Measurements from ENCODE around the gene VTI1A. TPM values are rescaled to one million over a fixed set of nuclear protein-coding genes. Genes with fewer than 3 reads are reported as not detected.

VTI1A gene
- total and polyA plus RNA-seq, 2 of the 8 experiments (the other 6 are each of a cell fraction or from before 2014, with no cell fraction given), result 6.0 to 20.0 TPM

- TF ChIP-seq, protein P1, sequence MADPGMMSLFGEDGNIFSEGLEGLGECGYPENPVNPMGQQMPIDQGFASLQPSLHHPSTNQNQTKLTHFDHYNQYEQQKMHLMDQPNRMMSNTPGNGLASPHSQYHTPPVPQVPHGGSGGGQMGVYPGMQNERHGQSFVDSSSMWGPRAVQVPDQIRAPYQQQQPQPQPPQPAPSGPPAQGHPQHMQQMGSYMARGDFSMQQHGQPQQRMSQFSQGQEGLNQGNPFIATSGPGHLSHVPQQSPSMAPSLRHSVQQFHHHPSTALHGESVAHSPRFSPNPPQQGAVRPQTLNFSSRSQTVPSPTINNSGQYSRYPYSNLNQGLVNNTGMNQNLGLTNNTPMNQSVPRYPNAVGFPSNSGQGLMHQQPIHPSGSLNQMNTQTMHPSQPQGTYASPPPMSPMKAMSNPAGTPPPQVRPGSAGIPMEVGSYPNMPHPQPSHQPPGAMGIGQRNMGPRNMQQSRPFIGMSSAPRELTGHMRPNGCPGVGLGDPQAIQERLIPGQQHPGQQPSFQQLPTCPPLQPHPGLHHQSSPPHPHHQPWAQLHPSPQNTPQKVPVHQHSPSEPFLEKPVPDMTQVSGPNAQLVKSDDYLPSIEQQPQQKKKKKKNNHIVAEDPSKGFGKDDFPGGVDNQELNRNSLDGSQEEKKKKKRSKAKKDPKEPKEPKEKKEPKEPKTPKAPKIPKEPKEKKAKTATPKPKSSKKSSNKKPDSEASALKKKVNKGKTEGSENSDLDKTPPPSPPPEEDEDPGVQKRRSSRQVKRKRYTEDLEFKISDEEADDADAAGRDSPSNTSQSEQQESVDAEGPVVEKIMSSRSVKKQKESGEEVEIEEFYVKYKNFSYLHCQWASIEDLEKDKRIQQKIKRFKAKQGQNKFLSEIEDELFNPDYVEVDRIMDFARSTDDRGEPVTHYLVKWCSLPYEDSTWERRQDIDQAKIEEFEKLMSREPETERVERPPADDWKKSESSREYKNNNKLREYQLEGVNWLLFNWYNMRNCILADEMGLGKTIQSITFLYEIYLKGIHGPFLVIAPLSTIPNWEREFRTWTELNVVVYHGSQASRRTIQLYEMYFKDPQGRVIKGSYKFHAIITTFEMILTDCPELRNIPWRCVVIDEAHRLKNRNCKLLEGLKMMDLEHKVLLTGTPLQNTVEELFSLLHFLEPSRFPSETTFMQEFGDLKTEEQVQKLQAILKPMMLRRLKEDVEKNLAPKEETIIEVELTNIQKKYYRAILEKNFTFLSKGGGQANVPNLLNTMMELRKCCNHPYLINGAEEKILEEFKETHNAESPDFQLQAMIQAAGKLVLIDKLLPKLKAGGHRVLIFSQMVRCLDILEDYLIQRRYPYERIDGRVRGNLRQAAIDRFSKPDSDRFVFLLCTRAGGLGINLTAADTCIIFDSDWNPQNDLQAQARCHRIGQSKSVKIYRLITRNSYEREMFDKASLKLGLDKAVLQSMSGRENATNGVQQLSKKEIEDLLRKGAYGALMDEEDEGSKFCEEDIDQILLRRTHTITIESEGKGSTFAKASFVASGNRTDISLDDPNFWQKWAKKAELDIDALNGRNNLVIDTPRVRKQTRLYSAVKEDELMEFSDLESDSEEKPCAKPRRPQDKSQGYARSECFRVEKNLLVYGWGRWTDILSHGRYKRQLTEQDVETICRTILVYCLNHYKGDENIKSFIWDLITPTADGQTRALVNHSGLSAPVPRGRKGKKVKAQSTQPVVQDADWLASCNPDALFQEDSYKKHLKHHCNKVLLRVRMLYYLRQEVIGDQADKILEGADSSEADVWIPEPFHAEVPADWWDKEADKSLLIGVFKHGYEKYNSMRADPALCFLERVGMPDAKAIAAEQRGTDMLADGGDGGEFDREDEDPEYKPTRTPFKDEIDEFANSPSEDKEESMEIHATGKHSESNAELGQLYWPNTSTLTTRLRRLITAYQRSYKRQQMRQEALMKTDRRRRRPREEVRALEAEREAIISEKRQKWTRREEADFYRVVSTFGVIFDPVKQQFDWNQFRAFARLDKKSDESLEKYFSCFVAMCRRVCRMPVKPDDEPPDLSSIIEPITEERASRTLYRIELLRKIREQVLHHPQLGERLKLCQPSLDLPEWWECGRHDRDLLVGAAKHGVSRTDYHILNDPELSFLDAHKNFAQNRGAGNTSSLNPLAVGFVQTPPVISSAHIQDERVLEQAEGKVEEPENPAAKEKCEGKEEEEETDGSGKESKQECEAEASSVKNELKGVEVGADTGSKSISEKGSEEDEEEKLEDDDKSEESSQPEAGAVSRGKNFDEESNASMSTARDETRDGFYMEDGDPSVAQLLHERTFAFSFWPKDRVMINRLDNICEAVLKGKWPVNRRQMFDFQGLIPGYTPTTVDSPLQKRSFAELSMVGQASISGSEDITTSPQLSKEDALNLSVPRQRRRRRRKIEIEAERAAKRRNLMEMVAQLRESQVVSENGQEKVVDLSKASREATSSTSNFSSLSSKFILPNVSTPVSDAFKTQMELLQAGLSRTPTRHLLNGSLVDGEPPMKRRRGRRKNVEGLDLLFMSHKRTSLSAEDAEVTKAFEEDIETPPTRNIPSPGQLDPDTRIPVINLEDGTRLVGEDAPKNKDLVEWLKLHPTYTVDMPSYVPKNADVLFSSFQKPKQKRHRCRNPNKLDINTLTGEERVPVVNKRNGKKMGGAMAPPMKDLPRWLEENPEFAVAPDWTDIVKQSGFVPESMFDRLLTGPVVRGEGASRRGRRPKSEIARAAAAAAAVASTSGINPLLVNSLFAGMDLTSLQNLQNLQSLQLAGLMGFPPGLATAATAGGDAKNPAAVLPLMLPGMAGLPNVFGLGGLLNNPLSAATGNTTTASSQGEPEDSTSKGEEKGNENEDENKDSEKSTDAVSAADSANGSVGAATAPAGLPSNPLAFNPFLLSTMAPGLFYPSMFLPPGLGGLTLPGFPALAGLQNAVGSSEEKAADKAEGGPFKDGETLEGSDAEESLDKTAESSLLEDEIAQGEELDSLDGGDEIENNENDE (IDR thresholded peaks at IDR 0.05; ENCODE audit: insufficient replicate concordance, low read length), result no peak
- TF ChIP-seq NRF1 (IDR thresholded peaks at IDR 0.05; ENCODE audit: low read depth, low read length), result no peak
- TF ChIP-seq KDM1A (IDR thresholded peaks at IDR 0.05; ENCODE audit: borderline replicate concordance, low read length), result no peak
- TF ChIP-seq, protein P2, sequence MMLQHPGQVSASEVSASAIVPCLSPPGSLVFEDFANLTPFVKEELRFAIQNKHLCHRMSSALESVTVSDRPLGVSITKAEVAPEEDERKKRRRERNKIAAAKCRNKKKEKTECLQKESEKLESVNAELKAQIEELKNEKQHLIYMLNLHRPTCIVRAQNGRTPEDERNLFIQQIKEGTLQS (IDR thresholded peaks at IDR 0.05; ENCODE audit: insufficient read depth, low read depth, low read length), result no peak
- TF ChIP-seq SIN3A (conservative IDR thresholded peaks at IDR 0.05 in 1 of 2, IDR thresholded peaks at IDR 0.05 in 1 of 2; ENCODE audit: low read depth in 1 of 2, low read length in 2 of 2), result no peak
- TF ChIP-seq JUN (IDR thresholded peaks at IDR 0.05; ENCODE audit: low read depth, low read length), result no peak
- TF ChIP-seq SP2 (IDR thresholded peaks at IDR 0.05; ENCODE audit: low read length), result no peak
- TF ChIP-seq POLR2AphosphoS5 (IDR thresholded peaks at IDR 0.05; ENCODE audit: low read depth, low read length), result no peak
- TF ChIP-seq BACH1 (IDR thresholded peaks at IDR 0.05; ENCODE audit: low read length), result no peak
Observed at GRCh38 chr10:112805254-112805590, 358.2 kb downstream of the VTI1A start (continued).
